Activated naive CD4-positive, alpha-beta T cell treated with anti-CD3 and anti-CD28 coated beads, Interleukin-2, amount 50 U/mL, for 72 hours (primary cell): Measurements from ENCODE around the gene EMSY. TPM values are rescaled to one million over a fixed set of nuclear protein-coding genes. Genes with fewer than 3 reads are reported as not detected.
A peak's percentile ranks its signal among the peaks of the same experiment; 100 is the strongest.

Experiments used
- ATAC-seq, 2 donors: fragments of 150-1000 bp; cut with Tn5 transposase; 2 replicates each; pipeline ENCODE4 v1.10.0; 2021; ENCODE audit warnings: mild to moderate bottlenecking in 2 of 2, moderate library complexity in 2 of 2
- DNase-seq, 2 donors: peaks; one replicate each; pipeline ENCODE4 v3.0.0; 2021 to 2022; ENCODE audit warnings: low spot score in 2 of 2
- H3K27ac Mint-ChIP-seq, 2 donors: one replicate each; pipeline ENCODE4 v1.8.0; 2022; ENCODE audit warnings: mild to moderate bottlenecking in 2 of 2, mixed read lengths in 2 of 2
- H3K36me3 Mint-ChIP-seq, 2 donors: one replicate each; pipeline ENCODE4 v1.8.0; 2022; ENCODE audit warnings: mixed read lengths in 2 of 2
- H3K9me3 Mint-ChIP-seq, 2 donors: one replicate each; pipeline ENCODE4 v1.8.0; 2022; ENCODE audit warnings: mixed read lengths in 2 of 2
- total RNA-seq, 2 donors: library from RNA; stranded (reverse); gene quantifications; one replicate each; pipeline ENCODE4 v1.2.3, GENCODE V29; 2022

Gene EMSY
- total RNA-seq, 2 donors from 2014 or later, result 30.5 to 62.2 TPM

GRCh38 chr11:76444065-76444383, 794 bp upstream of the EMSY start:
- DNase-seq, result no peak
- no peaks in the 10 kb centered on the region for H3K9me3 Mint-ChIP-seq
- peak overlapping the region; percentile 94 to 99 for H3K27ac Mint-ChIP-seq
- peaks cover 23 to 29% of the 10 kb centered on the region in 2 donors for H3K36me3 Mint-ChIP-seq
- no peak for ATAC-seq

GRCh38 chr11:76445121-76446084, 585 bp downstream of the EMSY start:
- peak overlapping the region; percentile 94 to 99 for H3K27ac Mint-ChIP-seq
- H3K36me3 Mint-ChIP-seq, result peaks cover 23 to 30% of the 10 kb centered on the region in 2 donors
- H3K9me3 Mint-ChIP-seq, result no peaks in the 10 kb centered on the region
- DNase-seq (peak; percentile 59 to 70), ATAC-seq (peak; percentile 42 to 54)

- no peak for DNase-seq
- ATAC-seq, result no peak
- H3K9me3 Mint-ChIP-seq, result no peaks in the 10 kb centered on the region
- H3K27ac Mint-ChIP-seq, result no peak overlapping the region
- peaks cover 22 to 34% of the 10 kb centered on the region in 2 donors for H3K36me3 Mint-ChIP-seq
These were observed 3.7 kb downstream of the EMSY start for GRCh38 chr11:76448506-76448905.

- Mint-ChIP-seq H3K9me3 (no peaks in the 10 kb centered on the region), H3K36me3 (peaks cover 11 to 13% of the 10 kb centered on the region in 2 donors), H3K27ac (no peak overlapping the region)
- DNase-seq (no peak), ATAC-seq (no peak)
These were observed 8.4 kb downstream of the EMSY start for GRCh38 chr11:76453248-76453647.

GRCh38 chr11:76455331-76455730, 10.5 kb downstream of the EMSY start:
- DNase-seq (no peak), ATAC-seq (no peak)
- Mint-ChIP-seq H3K9me3 (no peaks in the 10 kb centered on the region), H3K36me3 (peaks cover 10 to 11% of the 10 kb centered on the region in 2 donors), H3K27ac (no peak overlapping the region)

- H3K27ac Mint-ChIP-seq, result no peak overlapping the region
- H3K36me3 Mint-ChIP-seq, result peaks cover 9 to 11% of the 10 kb centered on the region in 2 donors
- DNase-seq (no peak), ATAC-seq (no peak)
- H3K9me3 Mint-ChIP-seq, result no peaks in the 10 kb centered on the region
These were observed 11.1 kb downstream of the EMSY start for GRCh38 chr11:76455931-76456330.

GRCh38 chr11:76456571-76456970, 11.8 kb downstream of the EMSY start:
- DNase-seq, result no peak
- Mint-ChIP-seq H3K36me3 (peaks cover 5 to 6% of the 10 kb centered on the region in 2 donors), H3K27ac (no peak overlapping the region), H3K9me3 (no peaks in the 10 kb centered on the region)
- ATAC-seq, result no peak

- ATAC-seq (no peak), DNase-seq (no peak)
- no peaks in the 10 kb centered on the region for H3K9me3 Mint-ChIP-seq
- no peaks in the 10 kb centered on the region for H3K36me3 Mint-ChIP-seq
- H3K27ac Mint-ChIP-seq, result no peak overlapping the region
These were observed 14.5 kb downstream of the EMSY start for GRCh38 chr11:76459299-76459698.

- ATAC-seq (no peak), DNase-seq (no peak)
- Mint-ChIP-seq H3K9me3 (no peaks in the 10 kb centered on the region), H3K36me3 (no peaks in the 10 kb centered on the region), H3K27ac (no peak overlapping the region)
These were observed 15.0 kb downstream of the EMSY start for GRCh38 chr11:76459846-76460245.

GRCh38 chr11:76462317-76462716, 17.5 kb downstream of the EMSY start:
- Mint-ChIP-seq H3K27ac (no peak overlapping the region), H3K9me3 (no peaks in the 10 kb centered on the region), H3K36me3 (no peaks in the 10 kb centered on the region)
- ATAC-seq (no peak), DNase-seq (no peak)

GRCh38 chr11:76465701-76466100, 20.9 kb downstream of the EMSY start:
- no peak for ATAC-seq
- no peaks in the 10 kb centered on the region for H3K36me3 Mint-ChIP-seq

GRCh38 chr11:76466666-76467065, 21.8 kb downstream of the EMSY start:
- DNase-seq, result no peak
- Mint-ChIP-seq H3K9me3 (no peaks in the 10 kb centered on the region), H3K36me3 (peaks cover 0 to 3% of the 10 kb centered on the region in 2 donors), H3K27ac (no peak overlapping the region)
- ATAC-seq, result no peak

More at GRCh38 chr11:76465701-76466100, 20.9 kb downstream of the EMSY start:
- Mint-ChIP-seq H3K9me3 (no peaks in the 10 kb centered on the region), H3K27ac (no peak overlapping the region)
- DNase-seq, result no peak

GRCh38 chr11:76469141-76469540, 24.3 kb downstream of the EMSY start:
- ATAC-seq, result no peak
- no peak overlapping the region for H3K27ac Mint-ChIP-seq
- H3K9me3 Mint-ChIP-seq, result no peaks in the 10 kb centered on the region
- peaks cover 0 to 7% of the 10 kb centered on the region in 2 donors for H3K36me3 Mint-ChIP-seq
- DNase-seq, result no peak

- Mint-ChIP-seq H3K36me3 (peaks cover 0 to 7% of the 10 kb centered on the region in 2 donors), H3K27ac (no peak overlapping the region), H3K9me3 (no peaks in the 10 kb centered on the region)
- no peak for ATAC-seq
- DNase-seq, result no peak
These were observed 26.6 kb downstream of the EMSY start for GRCh38 chr11:76471382-76471781.

- peaks cover 24 to 53% of the 10 kb centered on the region in 2 donors for H3K36me3 Mint-ChIP-seq
- H3K9me3 Mint-ChIP-seq, result peaks cover 7 to 19% of the 10 kb centered on the region in 2 donors
- ATAC-seq (no peak), DNase-seq (no peak)
- no peak overlapping the region for H3K27ac Mint-ChIP-seq
These were observed 35.4 kb downstream of the EMSY start for GRCh38 chr11:76480241-76480640.

- ATAC-seq, result no peak
- no peak for DNase-seq
- H3K36me3 Mint-ChIP-seq, result no peaks in the 10 kb centered on the region
- H3K9me3 Mint-ChIP-seq, result no peaks in the 10 kb centered on the region
- H3K27ac Mint-ChIP-seq, result no peak overlapping the region
These were observed 46.8 kb downstream of the EMSY start for GRCh38 chr11:76491644-76492043.

- Mint-ChIP-seq H3K36me3 (peaks cover 4% of the 10 kb centered on the region in 2 donors), H3K9me3 (no peaks in the 10 kb centered on the region), H3K27ac (no peak overlapping the region)
- ATAC-seq, result no peak
- DNase-seq, result no peak
These were observed 48.2 kb downstream of the EMSY start for GRCh38 chr11:76493040-76493439.
